GM18505 (cell line): ENCODE measurements around the gene BTD.
A peak's percentile ranks its signal among the peaks of the same experiment; 100 is the strongest.

Experiments
- ATAC-seq: cut with Tn5 transposase; IDR thresholded peaks from one replicate; pipeline ENCODE4 v1.9.1; 2021; ENCODE audit not compliant: unreplicated experiment
- POLR2A ChIP-seq: IDR thresholded peaks from 4 replicates; pipeline ENCODE4 v1.6.1; 2011; ENCODE audit warnings: borderline replicate concordance; ENCODE audit not compliant: insufficient read depth, insufficient read length; ENCODE audit errors: extremely low read depth

Gene BTD

DNA sequence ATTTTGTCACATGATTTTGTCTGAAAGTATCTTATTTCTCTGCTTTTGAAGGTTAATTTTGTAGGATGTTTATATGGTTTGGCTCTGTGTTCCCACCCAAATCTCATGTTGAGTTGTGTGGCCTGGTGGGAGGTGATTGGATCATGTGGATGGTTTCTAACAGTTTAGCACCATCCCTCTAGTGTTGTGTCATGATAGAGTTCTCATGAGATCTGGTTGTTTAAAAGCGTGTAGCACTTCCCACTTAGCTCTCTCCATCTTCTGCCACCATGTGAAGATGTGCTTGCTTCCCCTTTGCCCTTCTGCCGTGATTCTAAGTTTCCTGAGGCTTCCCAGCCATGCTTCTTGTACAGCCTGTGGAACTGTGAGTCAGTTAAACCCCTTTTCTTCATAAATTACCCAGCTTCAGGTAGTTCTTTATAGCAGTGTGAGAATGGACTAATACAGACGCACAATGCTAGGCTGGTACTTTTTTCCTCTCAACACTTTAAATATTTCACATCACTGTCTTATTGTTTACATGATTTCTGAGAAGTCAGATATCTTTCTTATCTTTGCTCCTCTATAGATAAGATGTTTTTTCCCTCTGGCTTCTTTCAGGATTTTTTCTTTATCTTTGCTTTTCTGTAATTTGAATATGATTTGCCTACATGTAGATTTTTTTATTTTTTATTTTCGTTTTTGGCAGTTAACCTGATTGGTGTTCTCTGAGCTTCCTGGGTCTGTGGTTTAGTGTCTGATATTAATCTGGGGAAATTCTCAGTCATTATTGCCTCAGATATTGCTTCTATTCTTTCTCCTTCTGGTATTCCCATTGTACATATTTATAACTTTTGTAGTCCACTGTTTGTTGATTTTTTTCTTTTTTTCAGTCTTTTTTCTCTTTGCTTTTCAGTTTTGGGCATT lies 22.2 kb downstream of the BTD start:
- ATAC-seq = no peak
- no peak for TF ChIP-seq POLR2A

DNA sequence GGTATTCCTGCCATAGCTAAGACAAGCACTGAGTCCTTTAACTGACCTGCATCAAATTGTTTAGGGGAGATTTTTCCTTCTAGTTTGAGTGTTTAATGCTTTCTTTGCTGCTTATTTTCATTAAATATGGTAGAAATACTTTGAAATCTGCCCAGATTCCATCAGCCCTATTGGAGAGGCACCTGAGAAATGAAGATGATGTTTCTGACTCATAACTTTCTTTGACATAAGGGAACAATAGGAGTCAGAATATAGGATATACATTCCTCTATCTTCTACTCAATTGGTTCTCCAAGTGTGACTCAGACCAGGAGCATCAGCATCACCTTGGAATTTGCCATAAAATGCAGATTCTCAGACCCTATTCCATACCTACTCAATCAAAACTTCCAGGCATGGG lies 27.4 kb downstream of the BTD start:
- ATAC-seq = no peak
- TF ChIP-seq POLR2A = no peak

DNA sequence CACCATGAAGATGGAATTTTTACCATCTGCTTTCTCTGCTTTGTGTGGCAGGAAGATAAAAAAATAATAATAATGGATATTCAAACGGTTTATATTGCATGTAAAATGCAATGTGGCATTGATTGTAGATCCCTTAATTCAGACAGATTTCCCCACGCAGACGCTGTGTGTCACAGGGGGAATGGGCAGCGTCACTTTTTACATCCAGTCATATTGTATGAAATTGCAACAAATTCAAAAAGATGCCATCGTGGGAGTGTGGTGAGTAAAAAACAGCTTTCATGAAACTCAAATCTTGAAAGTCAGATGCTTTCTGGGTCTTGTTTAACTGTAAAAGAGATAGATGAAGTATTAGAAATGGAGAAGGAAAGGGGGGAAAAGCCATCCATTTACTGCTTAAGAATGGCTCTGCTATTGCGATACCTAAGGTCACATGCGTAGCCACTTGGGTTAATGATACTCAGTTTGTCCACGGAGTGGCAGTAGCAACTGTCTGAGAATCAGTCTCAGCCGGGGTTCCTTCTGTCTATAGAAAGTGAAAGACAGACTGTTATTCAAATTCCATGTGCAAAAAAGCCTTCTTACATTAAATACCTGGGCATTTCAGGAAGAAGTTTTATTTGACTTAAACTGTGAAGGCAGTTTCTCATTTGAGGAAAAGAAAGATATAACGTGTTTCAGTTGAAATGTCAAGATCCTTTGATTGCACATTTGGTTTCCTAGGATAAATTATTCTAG lies 28.5 kb downstream of the BTD start:
- peak; percentile 82 for ATAC-seq
- no peak for TF ChIP-seq POLR2A

DNA sequence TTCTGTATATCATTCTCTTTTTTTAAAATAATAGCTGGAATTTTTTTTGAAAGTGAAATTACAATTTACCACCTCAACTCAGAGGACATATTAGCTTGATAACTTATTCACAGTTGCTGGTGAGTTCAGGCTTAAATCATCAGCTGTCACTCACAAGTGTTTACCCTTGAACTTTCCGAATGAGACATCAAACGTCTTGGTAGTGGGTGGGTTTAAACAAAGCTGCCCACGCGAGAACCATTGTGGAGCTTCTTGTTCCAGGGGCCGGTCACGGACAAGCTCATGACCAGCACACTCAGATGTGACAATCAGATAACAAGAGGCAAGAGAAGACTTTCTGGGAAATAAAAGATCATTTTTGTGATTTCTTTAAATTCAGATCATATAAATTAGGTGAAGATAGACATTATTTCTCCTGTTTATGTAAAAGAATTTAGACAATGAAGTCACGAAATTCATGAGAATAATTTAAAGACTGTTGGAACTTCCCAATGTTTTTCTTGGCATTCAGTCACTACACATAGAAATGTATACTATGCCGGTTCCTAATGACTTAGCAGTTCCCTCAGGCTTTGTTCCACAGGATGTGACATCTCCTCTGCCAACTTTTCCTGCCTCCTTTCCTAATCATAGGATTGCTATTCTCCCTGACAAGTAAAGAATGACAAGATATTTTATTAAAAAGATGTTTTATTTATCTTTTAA lies 29.3 kb downstream of the BTD start:
- TF ChIP-seq POLR2A = no peak
- no peak for ATAC-seq

DNA sequence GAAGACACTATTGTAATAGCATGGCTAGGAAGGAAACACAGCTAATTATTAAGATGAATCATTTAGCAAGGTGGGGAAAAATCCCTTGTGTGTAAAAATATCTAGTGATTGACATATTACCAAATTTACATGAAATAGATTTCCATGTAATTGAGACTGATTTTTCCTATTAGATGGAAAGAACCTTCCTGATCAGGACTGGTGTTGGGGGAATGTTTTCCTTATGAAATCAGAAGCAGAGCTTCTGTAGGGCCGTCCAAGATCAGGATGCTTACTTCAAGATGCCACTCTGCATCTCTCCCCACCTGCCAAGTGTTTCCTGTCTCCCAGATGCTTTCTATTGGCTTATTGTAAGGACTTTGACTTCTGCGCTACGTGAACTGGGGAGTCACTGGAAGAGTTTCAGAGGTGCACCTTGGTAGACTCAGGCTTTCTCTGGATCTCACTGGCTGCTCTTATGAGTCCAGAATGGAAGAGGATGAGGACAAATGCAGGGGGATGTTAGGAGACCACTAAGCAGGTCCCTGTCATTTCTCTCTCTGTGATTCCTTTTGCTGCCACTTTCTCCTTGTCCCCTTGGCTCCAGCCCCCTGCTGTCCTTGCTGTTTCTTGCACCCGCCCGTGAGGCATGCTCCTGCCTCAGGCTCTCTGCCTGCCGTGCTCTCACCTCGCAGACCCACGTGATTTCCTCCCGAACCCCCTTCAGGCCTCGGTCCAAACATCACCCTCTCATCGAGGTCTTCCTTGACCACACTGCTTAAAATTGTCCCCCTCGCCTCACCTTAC lies 30.1 kb downstream of the BTD start:
- no peak for ATAC-seq
- no peak for TF ChIP-seq POLR2A

DNA sequence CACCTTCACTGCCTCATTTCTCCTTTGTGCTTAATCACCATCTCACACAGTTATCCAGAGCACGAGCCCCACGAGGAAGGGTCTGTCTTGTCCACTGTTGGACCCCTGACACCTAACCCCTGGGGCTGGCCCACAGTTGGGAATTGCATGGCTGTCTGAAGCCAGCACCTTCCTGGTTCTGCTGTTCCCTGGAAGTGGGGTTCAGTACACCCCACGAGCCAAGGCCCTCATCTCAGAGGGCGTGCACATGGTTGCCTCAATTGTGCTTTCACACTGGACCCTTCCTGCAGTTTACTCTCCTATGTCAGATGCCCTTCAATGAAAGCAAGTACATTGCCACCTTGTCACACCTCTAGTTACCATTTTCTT lies 30.7 kb downstream of the BTD start:
- no peak for ATAC-seq
- no peak for TF ChIP-seq POLR2A

DNA sequence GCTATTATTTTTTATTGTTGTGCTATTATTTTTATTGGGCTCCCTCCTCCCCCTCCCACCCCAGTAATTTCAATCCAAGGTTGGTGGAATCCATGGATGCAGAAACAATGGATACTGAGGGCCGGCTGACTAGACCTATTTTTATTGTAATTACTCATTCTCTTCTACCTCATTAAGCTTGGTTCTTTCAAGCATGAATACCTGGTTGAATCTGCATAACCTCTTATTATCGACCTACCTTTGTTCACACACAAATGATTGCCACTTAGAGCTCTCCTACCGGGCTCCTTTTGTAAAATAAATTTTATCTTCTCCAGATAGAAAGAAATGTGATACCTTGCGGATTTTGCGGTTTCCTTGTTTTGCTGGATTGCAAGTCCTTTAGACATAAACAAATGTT lies 31.6 kb downstream of the BTD start:
- no peak for TF ChIP-seq POLR2A
- no peak for ATAC-seq

DNA sequence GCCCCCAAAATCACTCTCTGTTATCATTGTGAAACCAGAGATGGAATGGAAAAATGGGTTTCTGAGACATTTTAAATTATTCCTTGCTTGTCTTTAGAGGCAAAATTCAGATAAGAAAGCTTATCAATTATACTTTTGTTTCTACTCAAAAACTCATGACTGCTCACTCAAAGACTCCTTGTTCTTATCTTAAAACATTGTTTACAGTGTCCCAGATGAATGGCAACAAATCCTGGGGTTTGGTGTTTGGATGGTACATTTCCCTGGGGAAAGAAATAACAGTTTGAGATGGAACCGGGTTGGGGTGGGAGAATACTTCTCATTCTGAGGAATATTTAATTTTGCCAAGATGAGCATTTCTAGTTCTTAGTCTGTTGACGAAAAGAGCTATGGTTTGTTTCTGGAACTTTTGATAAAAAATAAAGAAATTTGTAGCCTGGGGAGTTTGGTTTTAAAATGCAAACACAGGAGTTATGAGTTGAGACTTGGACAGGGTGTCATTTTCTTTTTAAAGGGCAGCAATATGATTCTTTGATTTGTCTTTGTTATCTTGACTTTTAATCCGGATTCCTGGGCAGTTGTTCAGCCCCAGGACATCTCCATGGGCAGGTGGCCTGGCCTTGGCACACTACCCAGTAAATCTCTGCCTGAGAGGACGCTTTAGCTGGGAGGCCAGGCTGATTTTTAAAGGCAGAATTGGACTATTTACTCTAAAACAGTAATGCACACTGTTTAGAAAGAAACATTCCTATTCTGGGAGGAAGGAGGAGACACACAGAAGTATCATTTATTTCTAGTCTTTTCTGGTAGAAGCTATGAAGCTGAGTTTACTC lies 32.4 kb downstream of the BTD start:
- TF ChIP-seq POLR2A = no peak
- no peak for ATAC-seq

DNA sequence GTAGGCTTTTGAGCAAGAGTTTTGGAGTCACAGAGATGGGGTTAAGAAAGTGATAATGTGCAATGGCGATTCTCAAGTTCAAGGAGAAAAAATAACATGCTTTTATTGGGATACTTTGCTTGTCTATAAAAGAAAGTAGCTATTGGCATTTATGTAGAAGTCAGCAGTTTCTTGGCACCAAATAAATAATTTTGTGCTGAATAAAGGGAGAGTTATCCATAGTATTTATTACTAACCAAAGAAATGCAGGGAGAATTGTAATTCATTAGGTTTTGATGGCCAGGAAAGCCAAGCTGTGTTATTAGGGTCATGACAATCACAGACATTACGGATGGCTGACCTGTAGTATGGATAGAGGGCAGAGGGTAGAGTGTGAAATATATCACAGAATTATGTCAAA lies 33.1 kb downstream of the BTD start:
- ATAC-seq = no peak
- no peak for TF ChIP-seq POLR2A

DNA sequence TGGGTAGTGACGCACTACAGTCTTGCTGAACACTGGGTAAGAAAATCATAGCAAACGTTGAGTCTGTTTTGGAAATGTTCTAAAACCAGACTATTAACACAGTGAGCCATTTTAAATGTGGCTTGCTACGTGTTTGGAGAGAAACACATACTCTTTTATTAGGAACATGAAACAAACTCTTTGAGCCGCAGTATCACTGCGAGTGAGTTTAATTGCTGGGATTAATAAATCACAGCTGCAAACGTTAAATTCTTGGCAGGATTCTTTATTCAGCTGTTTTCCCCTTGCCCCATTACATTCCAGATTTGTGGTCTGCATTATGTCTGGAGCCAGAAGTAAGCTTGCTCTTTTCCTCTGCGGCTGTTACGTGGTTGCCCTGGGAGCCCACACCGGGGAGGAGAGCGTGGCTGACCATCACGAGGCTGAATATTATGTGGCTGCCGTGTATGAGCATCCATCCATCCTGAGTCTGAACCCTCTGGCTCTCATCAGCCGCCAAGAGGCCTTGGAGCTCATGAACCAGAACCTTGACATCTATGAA lies 33.6 kb downstream of the BTD start:
- ATAC-seq = no peak
- TF ChIP-seq POLR2A = no peak

DNA sequence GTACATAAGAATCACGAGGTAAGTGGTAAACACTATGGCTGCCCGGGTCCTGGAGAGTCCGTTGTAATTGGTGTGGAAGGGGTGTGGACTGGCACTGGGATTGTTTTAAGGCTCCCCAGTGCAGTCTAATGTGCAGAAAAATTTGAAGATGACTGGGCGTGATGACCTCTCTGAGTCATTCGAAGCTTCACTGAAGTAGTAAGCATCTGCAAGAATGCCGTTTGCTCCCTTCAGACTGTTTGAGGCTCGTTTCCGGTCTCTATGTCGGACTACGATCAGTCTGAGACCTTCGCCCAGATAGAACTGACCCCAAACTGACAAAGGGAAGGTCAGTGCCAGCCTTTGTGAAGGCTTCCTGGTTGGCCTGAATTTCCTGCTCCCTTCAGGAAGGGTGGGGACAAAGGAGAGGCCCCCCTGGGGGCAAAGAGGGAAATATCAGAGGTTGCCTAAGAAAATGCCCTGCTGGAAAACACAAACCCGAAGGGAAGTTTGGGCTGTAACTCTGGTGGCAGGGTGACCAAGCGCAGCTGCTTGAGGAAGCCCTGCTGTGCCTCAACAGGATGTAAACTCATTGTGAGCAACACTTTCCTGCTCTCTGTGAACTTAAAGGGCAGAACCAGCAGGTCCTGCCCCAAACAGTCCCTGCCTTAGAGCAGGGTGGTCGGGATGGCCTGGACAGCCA lies 34.6 kb downstream of the BTD start:
- ATAC-seq = peak; percentile 49
- TF ChIP-seq POLR2A = no peak
